Left cardiac atrium (tissue), 2 donors: ENCODE results near the gene MAK. TPM values are rescaled to one million over a fixed set of nuclear protein-coding genes. Genes with fewer than 3 reads are reported as not detected.

Source experiments
- total RNA-seq, 2 donors: library from RNA; stranded (reverse); fragmentation: NEBNext Ultra II Directional; extraction: Animal tissue kit (Norgen Biotek cat#: 25700); gene quantifications; one replicate each; pipeline ENCODE4 v1.2.1, GENCODE V29; 2021
- donor health status: DM: no; HTN: yes; CAD: no; lungs with severe emphysema.
- donor health status: DM: yes; HTN: yes; CAD: no.

Gene MAK
- total RNA-seq, 2 donors from 2014 or later = 0.08 to 0.38 TPM

Other genes starting within 250 kb of the MAK start
- gene C6orf52, start 143.9 kb downstream of the MAK start, total RNA-seq = not detected
- 10 to 100 TPM in 1 of 2 donors, 1 to 10 TPM in 1; 9.0 to 14.9 TPM for gene PAK1IP1, start 143.6 kb downstream of the MAK start, total RNA-seq
- gene TMEM14C, start 115.5 kb downstream of the MAK start, total RNA-seq = 100 to 1,000 TPM; 103 to 108 TPM
- 100 to 1,000 TPM in 1 of 2 donors, 10 to 100 TPM in 1; 91.3 to 101 TPM for gene TMEM14B, start 90.7 kb downstream of the MAK start, total RNA-seq
- gene GCM2, start 43.5 kb upstream of the MAK start, total RNA-seq = not detected
- under 1 TPM; 0.59 to 0.73 TPM for gene SYCP2L, start 48.5 kb upstream of the MAK start, total RNA-seq
- gene ELOVL2, start 205.8 kb upstream of the MAK start, total RNA-seq = 1 to 10 TPM; 1.2 to 2.3 TPM